K562 (cell line): ENCODE data around the gene MYCBP2. TPM values are rescaled to one million over a fixed set of nuclear protein-coding genes. Genes with fewer than 3 reads are reported as not detected.

Experiments used
- ATF1 ChIP-seq, 2 experiments: fragments of 450-650 bp in 1 of 2; IDR thresholded peaks; 2 replicates each; pipeline ENCODE4 v1.6.1; 2016; ENCODE audit warnings: missing compliant biosample characterization in 1 of 2, missing genetic modification characterization in 1 of 2
- CTCFL ChIP-seq: IDR thresholded peaks from 2 replicates; pipeline ENCODE4 v1.6.1; 2011; ENCODE audit warnings: borderline replicate concordance, low read depth, mild to moderate bottlenecking, moderate library complexity, low read length; ENCODE audit not compliant: insufficient read depth, poor library complexity, severe bottlenecking
- DACH1 ChIP-seq: fragments of 450-650 bp; IDR thresholded peaks from 2 replicates; pipeline ENCODE4 v1.6.1; 2018; ENCODE audit not compliant: partially characterized antibody
- HMG20A ChIP-seq: fragments of 450-650 bp; formaldehyde crosslinking; conservative IDR thresholded peaks from 2 replicates; pipeline ENCODE4 v1.4.0; 2020; ENCODE audit warnings: mild to moderate bottlenecking, mixed read lengths
- MYNN ChIP-seq, 2 experiments: sonication (generic); formaldehyde crosslinking in 1 of 2; IDR thresholded peaks; 2 replicates each; pipeline versions ENCODE4 v1.5.0 to v1.6.1; 2016 to 2020; ENCODE audit warnings: antibody characterized with exemption in 1 of 2, missing genetic modification reagents in 1 of 2
- NCOA4 ChIP-seq: fragments of 450-650 bp; IDR thresholded peaks from 2 replicates; pipeline ENCODE4 v1.6.1; 2018; ENCODE audit warnings: mild to moderate bottlenecking; ENCODE audit not compliant: partially characterized antibody
- PREB ChIP-seq: sonication (generic); formaldehyde crosslinking; IDR thresholded peaks from 2 replicates; pipeline ENCODE4 v1.8.1; 2023; ENCODE audit warnings: mild to moderate bottlenecking, missing genetic modification reagents
- SREBF2 ChIP-seq: sonication (generic); formaldehyde crosslinking; IDR thresholded peaks from 2 replicates; pipeline ENCODE4 v1.4.0; 2020; ENCODE audit warnings: mild to moderate bottlenecking, missing genetic modification reagents
- SRSF1 ChIP-seq: fragments of 200-400 bp; formaldehyde crosslinking; IDR thresholded peaks from 2 replicates; pipeline ENCODE4 v1.6.1; 2017; ENCODE audit warnings: mild to moderate bottlenecking, low read depth, low read length, moderate library complexity
- TCF7 ChIP-seq: sonication (generic); IDR thresholded peaks from 2 replicates; pipeline ENCODE4 v1.6.1; 2016; ENCODE audit warnings: antibody characterized with exemption, borderline replicate concordance
- ZBTB40 ChIP-seq, 2 experiments: fragments of 450-650 bp in 1 of 2; sonication (generic) in 1 of 2; formaldehyde crosslinking in 1 of 2; IDR thresholded peaks; 2 replicates each; pipeline versions ENCODE4 v1.7.1 to v1.9.0; 2016 to 2022; ENCODE audit warnings: inconsistent platforms in 1 of 2, mild to moderate bottlenecking in 1 of 2, missing genetic modification reagents in 1 of 2
- ZC3H11A ChIP-seq: IDR thresholded peaks from 2 replicates; pipeline ENCODE4 v1.6.1; 2012; ENCODE audit warnings: low read depth, low read length, improper control_type of control experiment
- polyA plus RNA-seq, 8 experiments: library from polyadenylated mRNA; depleted of rRNA in 4 of 8; stranded (reverse) in 5 of 8; unstranded in 3 of 8; fragments of >200 nt; fragmentation: Nextera tagmentation in 2 of 8; fragmentation: Illumina TruSeq in 1 of 8; extraction: Ambion mirVana in 2 of 8; extraction: Trizol in 1 of 8; gene quantifications; 2 replicates each; pipeline versions ENCODE4 v1.2.1 to v1.2.3, GENCODE V29; 2011 to 2014; ENCODE audit warnings: inconsistent platforms in 1 of 8, missing spikeins in 1 of 8
- total RNA-seq, 7 experiments: library from RNA; depleted of rRNA in 6 of 7; stranded (reverse); fragments of >200 nt in 6 of 7; fragmentation: Illumina TruSeq in 2 of 7; extraction: Trizol in 2 of 7; gene quantifications; 2 replicates each; pipeline versions ENCODE4 v1.2.1 to v1.2.3, GENCODE V29; 2011 to 2021; ENCODE audit warnings: low replicate concordance in 1 of 7

Gene MYCBP2
- total and polyA plus RNA-seq, 9 of the 15 experiments (the other 6 are each of a cell fraction or from before 2014, with no cell fraction given) = 13.2 to 47.2 (median 28.9) TPM

- TF ChIP-seq MYNN (IDR thresholded peaks at IDR 0.05) (no peak), MYNN (CRISPR knock-in tag; IDR thresholded peaks at IDR 0.05) (no peak), SREBF2 (CRISPR knock-in tag) (no peak), ZBTB40 (IDR thresholded peaks at IDR 0.05) (peak; percentile 61; the same call in 1 of the 2 replicates), ZBTB40 (CRISPR knock-in tag; IDR thresholded peaks at IDR 0.05) (no peak), DACH1 (no peak), ATF1 (CRISPR knock-in tag; IDR thresholded peaks at IDR 0.05) (no peak; the same call in 1 of the 2 replicates), ATF1 (tag; IDR thresholded peaks at IDR 0.05) (peak; percentile 59), SRSF1 (no peak), TCF7 (no peak), PREB (CRISPR knock-in tag) (no peak), HMG20A (no peak), CTCFL (peak; percentile 10), ZC3H11A (no peak), NCOA4 (no peak)
These were observed 2.4 kb upstream of the MYCBP2 start (continued) for GRCh38 chr13:77329133-77329910.
